SK-N-SH (cell line): ENCODE results near the gene BCAR3. TPM values are rescaled to one million over a fixed set of nuclear protein-coding genes. Genes with fewer than 3 reads are reported as not detected.
A peak's percentile ranks its signal among the peaks of the same experiment; 100 is the strongest.

Source experiments
- CTCF ChIA-PET: fragments of 300-600, 350-600 bp; formaldehyde crosslinking; extraction: SDS; loops from one replicate; lab custom pipeline; 2021; lab: Yijun Ruan, JAX
- POLR2A ChIA-PET: fragments of 350-600 bp; sonication (Branson Sonifier 250); formaldehyde crosslinking; extraction: SDS; loops from one replicate; lab custom pipeline; 2020; ENCODE audit warnings: antibody characterized with exemption, inconsistent platforms; lab: Yijun Ruan, JAX
- DNase-seq: peaks from one replicate; pipeline ENCODE4 v3.0.0; 2012
- H2AFZ ChIP-seq: fragments of 200-600 bp; sonication (generic); 2 replicates; pipeline ENCODE4 v1.8.1; 2016; ENCODE audit warnings: antibody characterized with exemption, mild to moderate bottlenecking, low read depth
- H3F3A ChIP-seq: fragments of 200-600 bp; sonication (generic); replicated peaks from 2 replicates; pipeline ENCODE3; 2016; ENCODE audit warnings: antibody characterized with exemption, mild to moderate bottlenecking; ENCODE audit not compliant: insufficient read depth
- H3K27ac ChIP-seq, 2 experiments: fragments of 200-500 bp in 1 of 2; fragments of 200-600 bp in 1 of 2; sonication (Bioruptor generic) in 1 of 2; sonication (generic), shearing (Covaris generic) in 1 of 2; 2 replicates each; pipeline versions ENCODE4 v1.5.1 to v1.6.1; 2014 to 2016; ENCODE audit warnings: low read depth in 2 of 2, inconsistent platforms in 1 of 2, low read length in 1 of 2, mild to moderate bottlenecking in 1 of 2, mixed read lengths in 1 of 2
- H3K27me3 ChIP-seq: fragments of 200-600 bp; sonication (generic), shearing (Covaris generic); 2 replicates; pipeline ENCODE4 v1.6.1; 2016; ENCODE audit warnings: mixed run types; ENCODE audit not compliant: insufficient read depth
- H3K36me3 ChIP-seq, 2 experiments: fragments of 200-500 bp in 1 of 2; fragments of 200-600 bp in 1 of 2; sonication (Bioruptor generic) in 1 of 2; sonication (generic) in 1 of 2; replicated peaks in 1 of 2; 2 replicates each; pipeline versions ENCODE3 to v1.5.1; 2014 to 2016; ENCODE audit warnings: low read length in 1 of 2, mild to moderate bottlenecking in 1 of 2; ENCODE audit not compliant: insufficient read depth in 2 of 2, control insufficient read depth in 1 of 2
- H3K4me1 ChIP-seq, 2 experiments: fragments of 200-500 bp in 1 of 2; fragments of 200-600 bp in 1 of 2; sonication (Bioruptor generic) in 1 of 2; sonication (generic), shearing (Covaris generic) in 1 of 2; 2 replicates each; pipeline versions ENCODE4 v1.5.1 to v1.6.1; 2014 to 2016; ENCODE audit warnings: low read depth in 1 of 2, low read length in 1 of 2, mixed run types in 1 of 2; ENCODE audit not compliant: insufficient read depth in 2 of 2, control insufficient read depth in 1 of 2
- H3K4me2 ChIP-seq: fragments of 200-600 bp; sonication (generic), shearing (Covaris generic); 2 replicates; pipeline ENCODE4 v1.6.1; 2017; ENCODE audit warnings: mixed run types
- H3K4me3 ChIP-seq, 2 experiments: fragments of 200-500 bp in 1 of 2; fragments of 200-600 bp in 1 of 2; sonication (Bioruptor generic) in 1 of 2; sonication (generic), shearing (Covaris generic) in 1 of 2; 2 replicates each; pipeline versions ENCODE4 v1.5.1 to v1.8.1; 2014 to 2016; ENCODE audit warnings: low read depth in 2 of 2, inconsistent platforms in 1 of 2, low read length in 1 of 2, mild to moderate bottlenecking in 1 of 2, mixed read lengths in 1 of 2, moderate library complexity in 1 of 2
- H3K79me2 ChIP-seq: fragments of 200-600 bp; sonication (generic); 2 replicates; pipeline ENCODE4 v1.8.1; 2017; ENCODE audit warnings: mild to moderate bottlenecking; ENCODE audit not compliant: insufficient read depth
- H3K9ac ChIP-seq: fragments of 200-600 bp; sonication (generic); 2 replicates; pipeline ENCODE4 v1.6.1; 2017; ENCODE audit warnings: mixed run types
- H3K9me2 ChIP-seq: fragments of 200-600 bp; sonication (generic); 2 replicates; pipeline ENCODE4 v1.6.1; 2017; ENCODE audit warnings: mixed run types
- H3K9me3 ChIP-seq: fragments of 200-600 bp; sonication (generic); 2 replicates; pipeline ENCODE4 v1.6.1; 2017; ENCODE audit warnings: mixed run types, mild to moderate bottlenecking, moderate library complexity
- H4K20me1 ChIP-seq: fragments of 200-600 bp; sonication (generic); 2 replicates; pipeline ENCODE4 v1.6.1; 2017; ENCODE audit warnings: mild to moderate bottlenecking, mixed run types; ENCODE audit not compliant: insufficient read depth
- CHD2 ChIP-seq: fragments of 150-350 bp; IDR thresholded peaks from 2 replicates; pipeline ENCODE4 v1.6.1; 2018; ENCODE audit warnings: low read length; ENCODE audit not compliant: partially characterized antibody
- ELF1 ChIP-seq: IDR thresholded peaks from 2 replicates; pipeline ENCODE4 v1.4.0; 2012
- EP300 ChIP-seq, 2 experiments: IDR thresholded peaks; 2 replicates each; pipeline versions ENCODE4 v1.4.0 to v1.6.1; 2012; ENCODE audit warnings: borderline replicate concordance in 1 of 2, low read depth in 1 of 2, low read length in 1 of 2
- FOSL2 ChIP-seq: IDR thresholded peaks from 2 replicates; pipeline ENCODE4 v1.4.0; 2012; ENCODE audit warnings: low read depth, mild to moderate bottlenecking, moderate library complexity, borderline replicate concordance
- FOXJ3 ChIP-seq: sonication (generic); formaldehyde crosslinking; IDR thresholded peaks from 2 replicates; pipeline ENCODE4 v1.5.1; 2020; ENCODE audit warnings: mild to moderate bottlenecking, missing genetic modification reagents
- FOXM1 ChIP-seq: IDR thresholded peaks from 2 replicates; pipeline ENCODE4 v1.4.0; 2012; ENCODE audit warnings: low read depth, mild to moderate bottlenecking
- GABPA ChIP-seq: IDR thresholded peaks from 2 replicates; pipeline ENCODE4 v1.4.0; 2012; ENCODE audit warnings: low read depth, mild to moderate bottlenecking
- GATA2 ChIP-seq: sonication (generic); formaldehyde crosslinking; IDR thresholded peaks from 2 replicates; pipeline ENCODE4 v1.5.0; 2020; ENCODE audit warnings: mild to moderate bottlenecking, missing genetic modification reagents
- IRF3 ChIP-seq: fragments of 150-350 bp; IDR thresholded peaks from 2 replicates; pipeline ENCODE4 v1.6.1; 2016; ENCODE audit warnings: mild to moderate bottlenecking, low read depth, low read length
- JUND ChIP-seq: IDR thresholded peaks from 2 replicates; pipeline ENCODE4 v1.4.0; 2012
- MEF2A ChIP-seq: IDR thresholded peaks from 2 replicates; pipeline ENCODE4 v1.4.0; 2012; ENCODE audit warnings: low read depth, borderline replicate concordance
- NFIC ChIP-seq: IDR thresholded peaks from 2 replicates; pipeline ENCODE4 v1.4.0; 2012; ENCODE audit warnings: borderline replicate concordance
- NRF1 ChIP-seq: IDR thresholded peaks from 2 replicates; pipeline ENCODE4 v1.6.1; 2012; ENCODE audit warnings: low read depth, mild to moderate bottlenecking, low read length
- PBX3 ChIP-seq: IDR thresholded peaks from 2 replicates; pipeline ENCODE4; 2012
- POLR2AphosphoS5 ChIP-seq: IDR thresholded peaks from 2 replicates; pipeline ENCODE4 v1.6.1; 2012; ENCODE audit warnings: low read depth, low read length
- RAD21 ChIP-seq: IDR thresholded peaks from 2 replicates; pipeline ENCODE4 v1.6.1; 2012; ENCODE audit warnings: mild to moderate bottlenecking, low read length
- RCOR1 ChIP-seq: fragments of 150-350 bp; IDR thresholded peaks from 2 replicates; pipeline ENCODE4 v1.6.1; 2017; ENCODE audit warnings: antibody characterized with exemption, low read length
- RFX5 ChIP-seq: IDR thresholded peaks from 2 replicates; pipeline ENCODE4 v1.6.1; 2012; ENCODE audit warnings: mild to moderate bottlenecking, improper control_type of control experiment, low read length
- RXRA ChIP-seq: IDR thresholded peaks from 2 replicates; pipeline ENCODE4 v1.4.0; 2012; ENCODE audit warnings: low read depth, mild to moderate bottlenecking, borderline replicate concordance
- SMC3 ChIP-seq: IDR thresholded peaks from 2 replicates; pipeline ENCODE4 v1.6.1; 2012; ENCODE audit warnings: low read depth, low read length, improper control_type of control experiment
- TCF12 ChIP-seq: IDR thresholded peaks from 2 replicates; pipeline ENCODE4 v1.4.0; 2012
- TEAD4 ChIP-seq: IDR thresholded peaks from 2 replicates; pipeline ENCODE4 v1.4.0; 2012; ENCODE audit warnings: mild to moderate bottlenecking, borderline replicate concordance; ENCODE audit not compliant: insufficient read depth
- YY1 ChIP-seq: IDR thresholded peaks from 2 replicates; pipeline ENCODE4 v1.4.0; 2012; ENCODE audit warnings: low read depth, mild to moderate bottlenecking
- WGBS: methylation state at CpG from one replicate; pipeline ENCODE4 v1.1.6; 2017; ENCODE audit warnings: low lambda C conversion rate; 5-methylcytosine and 5-hydroxymethylcytosine counted together
- polyA plus RNA-seq, 3 experiments: library from polyadenylated mRNA; depleted of rRNA; stranded (reverse); fragments of >200 nt; gene quantifications; 2 replicates each; pipeline ENCODE4 v1.2.3, GENCODE V29; 2012
- TF ChIP-seq, protein P1 (sequence below): IDR thresholded peaks from 2 replicates; pipeline ENCODE4 v1.4.0; 2012; ENCODE audit warnings: low read depth, borderline replicate concordance
- TF ChIP-seq, protein P2 (sequence below): IDR thresholded peaks from 2 replicates; pipeline ENCODE4 v1.4.0; 2012; ENCODE audit warnings: low read depth, borderline replicate concordance
- TF ChIP-seq, protein P3 (sequence below): fragments of 200-600 bp; sonication (generic); IDR thresholded peaks from 2 replicates; pipeline ENCODE4 v1.6.1; 2017; ENCODE audit warnings: antibody characterized with exemption, mild to moderate bottlenecking, moderate library complexity
- TF ChIP-seq, protein P4 (sequence below): IDR thresholded peaks from 2 replicates; pipeline ENCODE4 v1.4.0; 2012; ENCODE audit warnings: low read depth

The BCAR3 gene
- polyA plus RNA-seq, 1 of the 3 experiments (the other 2 are of a cell fraction), result 58.4 TPM

DNA sequence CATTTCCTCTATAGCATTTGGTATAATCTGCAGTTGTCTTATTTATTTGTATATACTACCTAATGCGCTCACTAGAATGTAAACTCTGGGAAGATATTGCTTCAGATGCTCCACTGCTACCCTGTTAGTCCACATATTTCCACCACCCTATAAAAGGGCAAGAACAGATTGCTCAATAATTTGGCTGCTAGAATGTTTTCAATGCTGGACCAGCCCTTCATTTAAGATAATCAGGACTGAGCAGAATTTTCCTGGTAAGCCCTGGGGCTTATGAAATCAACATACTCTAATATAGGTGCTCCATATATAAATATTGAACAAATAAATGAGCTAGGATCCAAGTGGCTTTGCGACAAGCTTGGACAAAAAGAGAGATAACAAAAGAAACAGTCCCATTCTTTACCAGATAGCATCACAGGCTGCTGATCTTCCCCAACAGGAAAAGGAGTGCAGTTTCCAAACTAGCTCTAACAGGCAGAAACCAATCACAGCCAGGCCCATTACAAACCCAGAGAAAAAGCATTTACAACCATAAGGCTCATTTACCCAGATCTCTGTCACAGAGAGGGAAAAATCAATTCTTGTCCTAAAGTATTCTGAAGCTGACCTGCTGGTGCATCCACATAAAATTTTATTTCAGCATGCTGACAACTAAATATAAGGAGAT lies 8.3 kb downstream of the BCAR3 start:
- peaks cover 96% of the 10 kb centered on the region for H4K20me1 ChIP-seq

More for the DNA sequence above, 8.3 kb downstream of the BCAR3 start:
- POLR2A ChIA-PET, result interaction anchor here (0.9 to 1.1 kb wide), 3 partner anchors 9 to 173 kb away, joined by 3 read pairs; no protein-coding TSS in a partner anchor
- peak; percentile 40 for DNase-seq
- H3K36me3 ChIP-seq, result peaks cover 21 to 57% of the 10 kb centered on the region in 2 experiments
- peaks cover 97% of the 10 kb centered on the region for H3K79me2 ChIP-seq
- H2AFZ ChIP-seq, result no peak overlapping the region
- WGBS, result 76% methylated on average over 2 of the region's 2 CpGs
- H3K27me3 ChIP-seq, result no peaks in the 10 kb centered on the region
- TF ChIP-seq FOXJ3 (peak; percentile 39; the same call in 1 of the 2 replicates), FOSL2 (no peak), POLR2AphosphoS5 (no peak), GATA2 (CRISPR knock-in tag) (peak; percentile 45), JUND (no peak), FOXM1 (no peak), MEF2A (no peak), GABPA (no peak), SMC3 (no peak), CHD2 (peak; percentile 21), NRF1 (no peak), IRF3 (no peak), RAD21 (no peak), EP300 (IDR thresholded peaks at IDR 0.05; ENCODE audit: borderline replicate concordance in 1 of 2, low read depth in 1 of 2, low read length in 1 of 2) (no peak), NFIC (no peak), TEAD4 (no peak), RFX5 (no peak), RCOR1 (no peak), RXRA (no peak), TCF12 (no peak), YY1 (no peak), ELF1 (no peak), PBX3 (no peak)
- TF ChIP-seq, protein P1, sequence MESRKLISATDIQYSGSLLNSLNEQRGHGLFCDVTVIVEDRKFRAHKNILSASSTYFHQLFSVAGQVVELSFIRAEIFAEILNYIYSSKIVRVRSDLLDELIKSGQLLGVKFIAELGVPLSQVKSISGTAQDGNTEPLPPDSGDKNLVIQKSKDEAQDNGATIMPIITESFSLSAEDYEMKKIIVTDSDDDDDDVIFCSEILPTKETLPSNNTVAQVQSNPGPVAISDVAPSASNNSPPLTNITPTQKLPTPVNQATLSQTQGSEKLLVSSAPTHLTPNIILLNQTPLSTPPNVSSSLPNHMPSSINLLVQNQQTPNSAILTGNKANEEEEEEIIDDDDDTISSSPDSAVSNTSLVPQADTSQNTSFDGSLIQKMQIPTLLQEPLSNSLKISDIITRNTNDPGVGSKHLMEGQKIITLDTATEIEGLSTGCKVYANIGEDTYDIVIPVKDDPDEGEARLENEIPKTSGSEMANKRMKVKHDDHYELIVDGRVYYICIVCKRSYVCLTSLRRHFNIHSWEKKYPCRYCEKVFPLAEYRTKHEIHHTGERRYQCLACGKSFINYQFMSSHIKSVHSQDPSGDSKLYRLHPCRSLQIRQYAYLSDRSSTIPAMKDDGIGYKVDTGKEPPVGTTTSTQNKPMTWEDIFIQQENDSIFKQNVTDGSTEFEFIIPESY, result no peak
- TF ChIP-seq, protein P2, sequence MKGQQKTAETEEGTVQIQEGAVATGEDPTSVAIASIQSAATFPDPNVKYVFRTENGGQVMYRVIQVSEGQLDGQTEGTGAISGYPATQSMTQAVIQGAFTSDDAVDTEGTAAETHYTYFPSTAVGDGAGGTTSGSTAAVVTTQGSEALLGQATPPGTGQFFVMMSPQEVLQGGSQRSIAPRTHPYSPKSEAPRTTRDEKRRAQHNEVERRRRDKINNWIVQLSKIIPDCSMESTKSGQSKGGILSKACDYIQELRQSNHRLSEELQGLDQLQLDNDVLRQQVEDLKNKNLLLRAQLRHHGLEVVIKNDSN, result no peak
- TF ChIP-seq, protein P3, sequence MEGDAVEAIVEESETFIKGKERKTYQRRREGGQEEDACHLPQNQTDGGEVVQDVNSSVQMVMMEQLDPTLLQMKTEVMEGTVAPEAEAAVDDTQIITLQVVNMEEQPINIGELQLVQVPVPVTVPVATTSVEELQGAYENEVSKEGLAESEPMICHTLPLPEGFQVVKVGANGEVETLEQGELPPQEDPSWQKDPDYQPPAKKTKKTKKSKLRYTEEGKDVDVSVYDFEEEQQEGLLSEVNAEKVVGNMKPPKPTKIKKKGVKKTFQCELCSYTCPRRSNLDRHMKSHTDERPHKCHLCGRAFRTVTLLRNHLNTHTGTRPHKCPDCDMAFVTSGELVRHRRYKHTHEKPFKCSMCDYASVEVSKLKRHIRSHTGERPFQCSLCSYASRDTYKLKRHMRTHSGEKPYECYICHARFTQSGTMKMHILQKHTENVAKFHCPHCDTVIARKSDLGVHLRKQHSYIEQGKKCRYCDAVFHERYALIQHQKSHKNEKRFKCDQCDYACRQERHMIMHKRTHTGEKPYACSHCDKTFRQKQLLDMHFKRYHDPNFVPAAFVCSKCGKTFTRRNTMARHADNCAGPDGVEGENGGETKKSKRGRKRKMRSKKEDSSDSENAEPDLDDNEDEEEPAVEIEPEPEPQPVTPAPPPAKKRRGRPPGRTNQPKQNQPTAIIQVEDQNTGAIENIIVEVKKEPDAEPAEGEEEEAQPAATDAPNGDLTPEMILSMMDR, result no peak
- TF ChIP-seq, protein P4, sequence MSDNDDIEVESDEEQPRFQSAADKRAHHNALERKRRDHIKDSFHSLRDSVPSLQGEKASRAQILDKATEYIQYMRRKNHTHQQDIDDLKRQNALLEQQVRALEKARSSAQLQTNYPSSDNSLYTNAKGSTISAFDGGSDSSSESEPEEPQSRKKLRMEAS, result no peak
- TF ChIP-seq, all 33 proteins: peak for 3
- Histone ChIP-seq H3K4me1 (peaks cover 51 to 68% of the 10 kb centered on the region in 2 experiments), H3K4me2 (peak overlapping the region; percentile 71), H3K9me3 (no peaks in the 10 kb centered on the region), H3F3A (peaks cover 66% of the 10 kb centered on the region), H3K27ac (peak overlapping the region; percentile 73 to 81), H3K9me2 (no peaks in the 10 kb centered on the region), H3K4me3 (no peak overlapping the region), H3K9ac (no peak overlapping the region)
- CTCF ChIA-PET, result interaction anchor here (0.8 to 9.3 kb wide), 11 partner anchors 8 to 176 kb away, joined by 3 to 56 read pairs (median 3); partner anchors contain the start of gene BCAR3
